ENCODE measurements around the gene BRD1.

DNA sequence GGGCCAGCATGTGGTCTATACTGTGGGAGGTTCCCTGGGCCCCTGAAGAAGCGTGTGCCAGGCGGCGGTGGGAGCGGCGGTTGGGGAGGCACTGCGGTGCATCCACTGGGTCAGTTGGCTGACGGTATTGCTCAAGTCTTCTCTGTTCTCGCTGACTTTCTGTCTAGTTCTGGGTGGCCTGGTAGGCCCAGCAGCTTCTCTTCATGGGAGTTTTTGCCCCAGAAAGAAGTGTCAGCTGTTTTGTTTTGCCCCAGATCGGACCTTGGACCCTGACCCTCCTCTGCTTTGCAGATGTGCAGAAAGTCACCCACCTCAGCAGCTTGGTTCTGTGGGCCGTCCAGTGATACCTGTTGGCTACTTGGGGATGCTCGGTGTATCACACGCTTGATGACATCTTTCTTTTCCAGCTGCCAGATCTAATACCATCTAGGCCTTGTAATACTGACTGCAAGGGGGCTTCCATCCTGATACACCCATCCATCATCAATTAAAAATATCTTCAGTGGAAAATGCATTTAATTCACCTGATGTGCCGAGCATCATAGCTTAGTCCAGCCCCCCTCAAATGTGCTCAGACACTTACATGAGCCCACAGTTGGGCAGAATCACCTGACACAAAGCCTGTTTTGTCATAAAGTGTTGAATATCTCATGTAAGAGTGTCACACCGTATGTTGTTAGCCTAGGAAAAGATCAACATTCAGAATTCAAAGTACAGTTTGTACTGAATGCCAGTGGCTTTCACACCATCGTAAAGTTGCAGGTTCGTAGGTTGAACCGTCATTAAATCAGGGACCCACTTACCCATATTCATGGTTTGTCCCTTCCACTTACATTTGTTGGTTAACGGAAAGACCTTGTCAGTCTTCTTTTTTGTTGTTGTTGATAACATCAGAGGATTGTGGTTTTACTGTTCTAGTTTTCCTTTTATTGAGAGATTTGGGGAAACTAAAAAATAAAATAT is 39.9 kb upstream of the BRD1 start:
- TF ChIP-seq, protein P1, sequence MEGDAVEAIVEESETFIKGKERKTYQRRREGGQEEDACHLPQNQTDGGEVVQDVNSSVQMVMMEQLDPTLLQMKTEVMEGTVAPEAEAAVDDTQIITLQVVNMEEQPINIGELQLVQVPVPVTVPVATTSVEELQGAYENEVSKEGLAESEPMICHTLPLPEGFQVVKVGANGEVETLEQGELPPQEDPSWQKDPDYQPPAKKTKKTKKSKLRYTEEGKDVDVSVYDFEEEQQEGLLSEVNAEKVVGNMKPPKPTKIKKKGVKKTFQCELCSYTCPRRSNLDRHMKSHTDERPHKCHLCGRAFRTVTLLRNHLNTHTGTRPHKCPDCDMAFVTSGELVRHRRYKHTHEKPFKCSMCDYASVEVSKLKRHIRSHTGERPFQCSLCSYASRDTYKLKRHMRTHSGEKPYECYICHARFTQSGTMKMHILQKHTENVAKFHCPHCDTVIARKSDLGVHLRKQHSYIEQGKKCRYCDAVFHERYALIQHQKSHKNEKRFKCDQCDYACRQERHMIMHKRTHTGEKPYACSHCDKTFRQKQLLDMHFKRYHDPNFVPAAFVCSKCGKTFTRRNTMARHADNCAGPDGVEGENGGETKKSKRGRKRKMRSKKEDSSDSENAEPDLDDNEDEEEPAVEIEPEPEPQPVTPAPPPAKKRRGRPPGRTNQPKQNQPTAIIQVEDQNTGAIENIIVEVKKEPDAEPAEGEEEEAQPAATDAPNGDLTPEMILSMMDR (IDR thresholded peaks at IDR 0.05), result no peak
- TF ChIP-seq POLR2A (IDR thresholded peaks at IDR 0.05), result no peak
- no peak for TF ChIP-seq EP300 (IDR thresholded peaks at IDR 0.05)
